ENCODE measurements around the gene KLF4. TPM values are rescaled to one million over a fixed set of nuclear protein-coding genes. Genes with fewer than 3 reads are reported as not detected.

The KLF4 gene
- total RNA-seq, 1 donor from 2014 or later, result 2.9 TPM

DNA sequence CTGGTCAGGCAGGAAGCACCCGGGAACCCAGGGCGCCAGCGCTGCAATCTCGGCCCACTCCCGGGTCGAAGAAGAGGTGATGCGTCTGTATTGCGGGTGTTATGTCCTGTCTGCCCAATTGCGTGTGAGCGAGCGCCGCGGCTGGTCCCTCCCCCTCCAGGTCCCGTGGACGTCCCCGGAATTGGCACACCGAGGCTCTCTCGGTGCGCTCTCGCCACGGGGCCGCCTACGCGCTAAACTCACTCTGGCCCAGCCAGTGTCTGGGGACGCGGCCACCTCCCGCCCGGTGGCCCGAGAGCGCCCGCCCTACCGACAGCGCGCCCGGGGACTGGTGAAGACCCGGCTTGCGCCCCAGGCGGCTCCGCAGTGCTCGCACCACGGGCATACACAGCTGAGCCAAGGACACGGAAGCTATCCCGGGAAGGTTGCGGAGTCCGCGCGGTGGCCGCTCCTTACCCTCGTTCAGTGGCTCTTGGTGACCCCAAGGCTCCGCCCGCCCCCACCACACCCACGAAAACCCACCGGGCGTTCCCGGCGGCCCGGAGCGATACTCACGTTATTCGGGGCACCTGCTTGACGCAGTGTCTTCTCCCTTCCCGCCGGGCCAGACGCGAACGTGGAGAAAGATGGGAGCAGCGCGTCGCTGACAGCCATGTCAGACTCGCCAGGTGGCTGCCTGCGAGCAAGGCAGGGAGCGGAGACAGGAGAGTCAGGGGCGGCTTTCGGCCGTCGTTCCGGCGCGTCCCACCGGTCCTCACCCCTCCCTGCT, 1.0 kb downstream of the KLF4 start:
- DNase-seq (ENCODE audit: low spot score) (peak; percentile 55), ATAC-seq (peak; percentile 24)

DNA sequence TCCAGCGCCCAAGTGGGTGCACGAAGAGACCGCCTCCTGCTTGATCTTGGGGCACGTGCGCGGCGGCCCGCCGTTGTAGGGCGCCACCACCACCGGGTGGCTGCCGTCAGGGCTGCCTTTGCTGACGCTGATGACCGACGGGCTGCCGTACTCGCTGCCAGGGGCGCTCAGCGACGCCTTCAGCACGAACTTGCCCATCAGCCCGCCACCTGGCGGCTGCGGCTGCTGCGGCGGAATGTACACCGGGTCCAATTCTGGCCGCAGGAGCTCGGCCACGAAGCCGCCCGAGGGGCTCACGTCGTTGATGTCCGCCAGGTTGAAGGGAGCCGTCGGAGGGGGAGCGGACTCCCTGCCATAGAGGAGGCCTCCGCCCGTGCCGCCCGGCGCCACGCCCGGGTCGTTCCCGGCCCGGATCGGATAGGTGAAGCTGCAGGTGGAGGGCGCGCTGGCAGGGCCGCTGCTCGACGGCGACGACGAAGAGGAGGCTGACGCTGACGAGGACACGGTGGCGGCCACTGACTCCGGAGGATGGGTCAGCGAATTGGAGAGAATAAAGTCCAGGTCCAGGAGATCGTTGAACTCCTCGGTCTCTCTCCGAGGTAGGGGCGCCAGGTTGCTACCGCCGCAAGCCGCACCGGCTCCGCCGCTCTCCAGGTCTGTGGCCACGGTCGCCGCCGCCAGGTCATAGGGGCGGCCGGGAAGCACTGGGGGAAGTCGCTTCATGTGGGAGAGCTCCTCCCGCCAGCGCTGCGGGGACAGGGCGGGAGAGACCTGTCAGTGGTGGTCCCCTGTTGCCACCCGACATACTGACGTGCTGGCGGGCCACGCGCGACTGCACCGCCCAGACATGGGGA, 1.8 kb downstream of the KLF4 start:
- DNase-seq (ENCODE audit: low spot score) (peak; percentile 53), ATAC-seq (peak; percentile 29)

DNA sequence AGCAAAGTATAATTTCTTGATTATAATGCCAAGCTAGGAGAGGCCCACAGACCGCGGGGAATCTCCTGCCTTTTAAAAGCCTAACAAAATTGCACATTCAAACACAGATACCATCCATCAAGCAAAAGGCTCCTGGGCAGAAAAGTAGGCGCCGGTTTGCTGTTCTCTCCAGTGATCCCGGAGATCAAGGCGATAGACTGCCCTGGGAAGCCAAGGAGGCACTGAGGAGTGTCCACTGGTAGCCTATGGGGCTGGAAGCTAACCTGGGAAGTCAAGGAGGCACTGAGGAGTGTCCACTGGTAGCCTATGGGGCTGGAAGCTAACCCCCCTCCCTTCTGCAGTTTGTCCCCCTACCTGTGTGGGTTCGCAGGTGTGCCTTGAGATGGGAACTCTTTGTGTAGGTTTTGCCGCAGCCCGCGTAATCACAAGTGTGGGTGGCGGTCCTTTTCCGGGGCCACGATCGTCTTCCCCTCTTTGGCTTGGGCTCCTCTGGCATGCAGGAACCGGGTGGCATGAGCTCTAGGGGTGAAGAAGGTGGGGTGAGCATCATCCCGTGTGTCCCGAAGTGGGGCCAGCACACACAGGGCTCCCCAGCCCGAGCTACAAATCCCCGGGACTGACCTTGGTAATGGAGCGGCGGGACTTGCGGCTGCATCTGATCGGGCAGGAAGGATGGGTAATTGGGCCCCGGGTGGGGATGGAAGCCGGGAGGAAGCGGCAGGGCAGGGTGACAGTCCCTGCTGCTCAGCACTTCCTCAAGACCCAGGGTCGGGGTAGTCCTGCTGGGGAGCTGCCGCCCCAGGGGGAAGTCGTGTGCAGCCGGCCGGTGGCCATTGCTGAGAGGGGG, 2.7 kb downstream of the KLF4 start:
- DNase-seq (ENCODE audit: low spot score) (peak; percentile 44), ATAC-seq (no peak)

DNA sequence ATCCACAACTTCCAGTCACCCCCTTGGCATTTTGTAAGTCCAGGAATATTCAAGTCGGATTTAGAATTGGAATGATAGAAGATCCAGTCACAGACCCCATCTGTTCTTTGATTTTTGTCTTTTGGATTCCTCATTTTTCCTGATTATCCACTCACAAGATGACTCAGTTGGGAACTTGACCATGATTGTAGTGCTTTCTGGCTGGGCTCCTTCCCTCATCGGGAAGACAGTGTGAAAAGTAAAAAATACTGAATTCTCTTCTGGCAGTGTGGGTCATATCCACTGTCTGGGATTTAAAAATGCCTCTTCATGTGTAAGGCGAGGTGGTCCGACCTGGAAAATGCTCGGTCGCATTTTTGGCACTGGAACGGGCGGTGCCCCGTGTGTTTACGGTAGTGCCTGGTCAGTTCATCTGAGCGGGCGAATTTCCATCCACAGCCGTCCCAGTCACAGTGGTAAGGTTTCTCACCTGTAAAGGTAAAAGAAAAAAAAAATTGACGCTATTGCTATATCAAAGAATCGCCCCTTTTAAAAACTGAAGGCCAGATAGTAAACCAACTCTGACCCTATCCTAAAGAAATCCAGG, 4.0 kb downstream of the KLF4 start:
- ATAC-seq (no peak), DNase-seq (ENCODE audit: low spot score) (no peak)

DNA sequence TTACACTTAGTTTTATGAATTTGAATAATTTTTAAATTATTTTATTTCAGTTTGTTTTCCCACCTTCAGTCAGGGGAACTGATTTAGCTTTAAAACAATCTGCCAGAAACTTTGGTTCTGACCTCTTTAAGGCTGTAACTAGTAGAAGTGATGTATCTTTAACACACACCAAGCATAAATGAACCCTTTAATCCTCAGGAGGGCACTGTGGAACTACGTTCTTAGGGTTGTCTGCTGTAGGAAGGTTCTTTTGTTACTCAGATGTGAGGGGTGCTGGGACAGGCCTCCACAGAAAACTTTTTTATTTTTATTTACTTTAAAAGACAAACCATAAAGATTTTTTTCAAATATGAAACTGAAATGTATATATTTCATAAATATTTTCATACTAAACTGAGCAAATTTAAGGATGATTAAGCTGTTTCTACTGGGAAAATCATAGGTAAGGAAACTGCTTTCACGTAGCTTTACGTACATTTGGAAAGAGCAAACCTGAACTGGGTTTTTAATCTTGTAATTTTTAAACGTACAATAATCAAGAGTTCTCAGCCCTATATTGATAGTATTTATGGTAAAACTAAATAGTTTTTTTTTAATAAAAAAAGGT, 5.3 kb downstream of the KLF4 start:
- DNase-seq (ENCODE audit: low spot score), result no peak
- ATAC-seq, result peak; percentile 80

DNA sequence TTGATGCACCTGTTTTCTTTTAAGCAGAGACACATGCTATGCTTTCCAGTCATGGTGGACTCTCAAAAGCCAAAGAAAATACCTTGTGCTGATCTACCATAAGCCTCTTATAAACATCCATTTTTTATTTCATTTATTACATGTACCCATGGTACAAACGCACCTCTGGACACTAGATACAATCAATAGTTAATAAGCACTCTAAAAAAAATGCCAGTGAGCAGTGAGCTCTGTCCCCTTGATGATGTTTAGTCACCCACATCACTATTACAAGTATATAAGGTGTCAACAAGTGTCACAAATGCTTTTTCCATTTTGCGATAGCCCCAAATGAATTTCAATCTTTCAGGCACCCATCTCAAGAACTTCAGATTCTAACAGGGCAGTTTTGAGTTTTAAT, 5.9 kb downstream of the KLF4 start:
- ATAC-seq (no peak), DNase-seq (ENCODE audit: low spot score) (no peak)

DNA sequence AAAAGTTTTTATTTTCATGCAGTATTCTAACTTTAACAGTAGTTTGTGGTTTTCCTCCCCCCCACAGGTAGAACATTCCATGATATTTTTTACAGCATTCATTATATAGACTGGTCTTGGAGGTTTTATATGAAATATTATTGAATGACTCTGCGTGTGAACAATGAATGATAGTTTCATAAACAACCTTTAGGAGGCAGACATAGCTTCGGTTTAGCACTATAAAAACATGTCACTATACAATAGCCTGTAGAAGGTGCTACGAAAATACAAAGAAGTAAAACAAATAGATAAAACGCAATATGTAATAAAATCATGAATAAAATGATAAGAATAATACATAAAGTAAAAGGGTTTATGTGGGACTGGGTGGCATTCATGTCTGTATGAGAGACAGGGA, 8.5 kb downstream of the KLF4 start:
- DNase-seq (ENCODE audit: low spot score) (no peak), ATAC-seq (no peak)

DNA sequence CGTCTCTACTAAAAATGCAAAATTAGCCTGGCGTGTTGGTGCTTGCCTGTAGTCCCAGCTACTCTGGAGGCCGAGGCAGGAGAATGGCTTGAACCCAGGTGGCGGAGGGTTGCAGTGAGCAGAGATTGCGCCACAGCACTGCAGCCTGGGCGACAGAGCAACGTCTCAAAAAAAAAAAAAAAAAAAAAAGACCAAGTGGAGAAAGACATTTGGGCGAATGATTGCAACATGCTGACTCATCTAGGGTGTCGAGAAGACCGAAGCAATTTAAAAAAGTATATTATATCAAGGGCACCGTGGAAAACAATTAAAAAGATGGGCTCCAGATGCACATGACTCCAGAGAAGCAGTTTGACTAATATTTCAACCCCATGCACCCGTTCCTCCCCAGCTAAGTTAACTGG, 9.2 kb downstream of the KLF4 start:
- DNase-seq (ENCODE audit: low spot score), result peak; percentile 46

DNA sequence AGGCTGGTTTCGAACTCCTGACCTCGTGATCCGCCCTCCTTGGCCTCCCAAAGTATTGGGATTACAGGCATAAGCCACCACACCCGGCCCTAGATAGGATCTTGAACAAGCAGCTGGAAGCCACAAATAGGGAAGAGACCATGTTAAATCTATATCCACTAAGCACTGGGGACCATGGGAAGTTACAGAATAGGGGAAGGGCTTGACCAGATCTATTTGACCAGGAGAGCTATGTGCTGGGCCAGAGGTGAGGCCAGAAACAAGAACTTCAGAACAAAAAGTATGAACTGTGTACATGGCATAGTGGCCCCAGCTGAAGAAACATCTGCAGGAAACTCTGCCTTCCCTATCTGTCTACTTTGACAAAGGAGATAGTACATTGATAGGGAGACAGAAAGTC, 10.8 kb downstream of the KLF4 start:
- no peak for DNase-seq (ENCODE audit: low spot score)
- ATAC-seq, result no peak

More for the DNA sequence above, 9.2 kb downstream of the KLF4 start:
- ATAC-seq, result peak; percentile 47

DNA sequence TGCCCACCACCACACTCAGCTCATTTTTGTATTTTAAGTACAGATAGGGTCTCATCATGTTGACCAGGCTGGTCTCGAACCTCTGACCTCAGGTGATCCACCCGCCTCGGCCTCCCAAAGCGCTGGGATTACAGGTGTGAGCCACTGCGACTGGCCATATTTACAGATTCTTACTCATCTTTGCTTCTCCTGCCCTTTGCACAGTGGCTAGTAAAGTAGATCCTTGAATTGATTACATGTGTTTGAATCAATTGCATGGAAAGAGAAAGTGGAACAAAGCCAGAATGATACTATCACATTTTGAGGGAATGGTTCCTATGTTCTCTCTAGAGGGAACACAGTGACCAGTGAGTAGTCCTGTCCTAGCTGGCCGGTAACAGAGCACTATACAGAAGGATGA, 15.4 kb downstream of the KLF4 start:
- ATAC-seq (no peak), DNase-seq (ENCODE audit: low spot score) (no peak)

DNA sequence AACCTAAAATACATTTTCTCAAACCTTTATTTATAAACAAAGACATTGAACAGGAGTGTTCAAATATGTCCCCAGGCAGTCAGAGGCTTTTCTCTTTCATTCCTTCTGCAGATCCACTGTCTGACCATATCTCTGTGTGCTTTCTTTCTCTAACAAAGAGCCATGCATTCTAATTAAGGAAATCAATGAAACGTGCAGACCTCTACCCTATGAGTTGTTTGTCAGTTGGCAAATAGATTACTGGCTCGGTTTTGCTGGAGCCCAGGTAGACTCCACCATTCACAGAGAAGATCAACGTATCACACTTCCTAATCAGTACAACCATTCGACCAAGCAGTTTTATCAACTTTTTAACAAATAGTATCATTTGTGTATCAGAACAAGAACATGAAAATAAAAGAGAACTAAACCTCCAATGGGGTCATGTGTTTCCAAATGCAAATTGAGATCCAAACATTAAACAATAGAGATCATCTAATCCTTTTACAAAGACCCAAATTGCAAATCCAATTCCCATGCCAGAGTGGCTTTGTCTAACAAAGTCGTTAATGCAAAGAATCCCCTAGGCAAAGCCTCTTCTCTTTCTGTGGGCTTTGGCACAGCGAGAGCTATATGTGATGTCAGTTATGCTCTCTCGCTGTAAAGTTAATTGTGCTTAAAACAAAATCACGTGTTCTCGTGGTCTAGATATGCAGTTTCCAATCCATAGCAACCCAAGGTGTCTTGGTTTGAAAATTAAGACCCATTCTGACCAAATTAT, 16.8 kb downstream of the KLF4 start:
- no peak for DNase-seq (ENCODE audit: low spot score)
- no peak for ATAC-seq

DNA sequence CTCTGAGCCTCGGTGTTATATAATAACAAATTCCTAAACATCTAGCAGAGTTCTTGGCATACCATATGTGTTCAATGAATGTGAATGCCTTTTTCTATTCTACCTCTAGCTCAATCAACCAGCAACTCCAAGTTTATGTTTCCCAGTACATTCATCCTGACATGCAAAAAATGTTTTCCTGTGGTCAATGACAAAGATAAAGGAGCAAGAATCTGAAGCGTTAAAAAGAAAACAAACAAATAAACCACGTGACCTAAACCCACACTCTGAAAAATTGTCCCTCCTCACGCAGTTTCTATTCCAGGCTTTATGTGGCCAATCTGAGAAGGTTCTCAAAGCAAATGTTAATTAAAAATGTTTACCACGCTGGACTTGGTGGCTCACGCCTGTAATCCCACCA, 18.0 kb downstream of the KLF4 start:
- ATAC-seq (no peak), DNase-seq (ENCODE audit: low spot score) (no peak)

DNA sequence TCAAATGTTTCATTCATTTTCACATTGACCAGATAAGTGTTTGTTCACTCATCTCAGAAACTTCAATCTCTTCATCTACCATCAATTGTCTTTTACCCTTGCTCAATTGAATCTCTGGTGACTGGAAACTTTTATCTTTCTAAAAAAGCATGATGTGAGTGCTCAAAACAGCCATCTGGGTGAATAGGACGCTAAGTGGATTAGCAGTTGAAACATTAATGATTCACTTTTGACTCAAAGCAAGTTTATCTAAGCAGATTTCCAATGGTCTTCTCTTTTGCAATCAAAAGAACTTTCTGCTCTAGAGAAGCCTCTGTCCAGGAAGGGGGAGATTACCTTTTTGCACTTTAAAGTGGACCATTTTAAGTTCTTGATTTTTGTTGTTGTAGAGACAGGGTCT, 22.2 kb downstream of the KLF4 start:
- ATAC-seq (no peak), DNase-seq (ENCODE audit: low spot score) (no peak)

DNA sequence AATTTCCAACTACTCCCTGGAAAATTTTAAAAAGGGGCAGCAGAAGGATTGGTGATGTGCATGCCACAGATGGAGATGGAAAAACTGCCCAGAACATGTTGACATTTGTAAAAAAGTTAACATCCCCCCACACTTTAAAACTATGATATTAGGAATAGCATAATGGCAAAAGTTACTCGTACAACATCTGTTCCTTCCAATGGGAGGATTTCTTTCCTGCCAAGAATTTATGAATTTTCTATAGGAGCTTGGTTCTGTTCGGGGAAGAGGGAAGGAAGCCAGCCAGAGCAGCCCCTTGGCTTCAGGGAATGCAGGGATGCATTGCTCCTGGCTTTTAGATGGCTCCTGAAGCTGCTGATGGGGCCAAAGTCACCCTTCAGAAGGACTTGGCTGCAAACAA, 22.7 kb downstream of the KLF4 start:
- ATAC-seq (no peak), DNase-seq (ENCODE audit: low spot score) (no peak)

DNA sequence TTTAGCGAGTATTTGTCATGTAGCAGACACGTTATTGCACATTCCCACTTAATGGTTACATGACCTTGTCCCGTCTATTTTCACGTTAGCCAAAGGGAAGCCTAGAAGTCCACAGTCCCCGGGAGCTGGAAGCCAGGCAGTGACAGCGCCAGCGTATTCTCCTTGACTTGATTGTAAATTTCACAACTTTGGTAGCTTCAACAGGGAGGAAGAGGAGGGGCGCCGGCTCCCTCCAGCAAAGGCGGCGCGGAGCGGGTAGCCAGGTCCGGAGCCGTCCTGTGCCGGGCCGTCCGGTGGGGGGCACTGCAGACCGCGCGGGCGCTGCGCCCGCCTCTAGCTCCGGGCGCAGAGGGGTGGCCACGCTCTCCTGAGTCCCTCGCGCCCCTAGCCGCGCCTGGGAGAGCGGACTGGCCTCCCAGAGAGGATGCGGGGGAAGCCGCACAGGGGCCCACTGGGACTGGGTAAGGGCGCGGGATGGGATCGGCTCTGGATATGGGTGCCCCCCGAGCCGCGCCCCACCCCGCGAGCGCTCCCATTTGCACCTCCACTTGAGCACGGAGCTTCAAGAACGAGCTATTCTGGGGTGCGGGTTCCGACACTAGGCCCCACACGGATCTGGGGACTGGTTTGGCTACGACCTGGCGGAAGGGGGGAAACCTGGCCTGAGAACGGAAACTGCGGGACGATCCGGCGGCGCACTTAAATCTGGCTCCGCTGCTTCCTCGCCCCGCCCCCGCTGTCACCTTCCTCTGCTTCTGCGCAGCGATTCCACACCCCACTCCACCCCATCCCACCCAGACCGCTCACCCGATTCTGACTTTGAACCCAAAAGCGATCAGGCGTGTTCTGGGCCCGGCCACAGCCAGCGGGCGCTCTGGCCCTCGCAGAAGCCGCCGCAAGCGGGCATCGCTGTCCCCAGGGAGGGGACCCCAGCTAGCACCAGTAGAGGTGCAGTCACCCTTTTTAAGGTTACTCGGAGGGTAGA, 23.8 kb downstream of the KLF4 start:
- peak; percentile 97 for ATAC-seq

DNA sequence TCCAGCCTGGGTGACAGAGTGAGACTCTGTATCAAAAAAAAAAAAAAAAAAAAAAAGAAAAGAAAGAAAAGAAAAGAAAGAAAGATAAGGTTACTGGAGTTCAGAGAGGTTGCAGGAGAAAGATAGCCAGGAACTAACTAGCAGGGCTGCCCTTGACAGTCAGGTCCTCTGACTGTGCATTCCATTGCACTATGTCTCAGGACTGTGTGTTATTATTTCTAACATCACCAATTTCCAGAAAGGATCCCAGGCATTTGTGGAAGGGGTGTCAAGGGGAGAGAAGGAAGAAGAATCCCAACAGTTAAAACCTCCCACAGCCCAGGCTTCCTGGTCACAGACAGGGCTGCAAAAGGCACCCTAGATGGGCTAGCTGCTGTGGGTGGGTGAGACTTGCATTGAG, 25.1 kb downstream of the KLF4 start:
- no peak for DNase-seq (ENCODE audit: low spot score)
- ATAC-seq, result no peak

More for the DNA sequence above, 23.8 kb downstream of the KLF4 start:
- peak; percentile 53 for DNase-seq (ENCODE audit: low spot score)

DNA sequence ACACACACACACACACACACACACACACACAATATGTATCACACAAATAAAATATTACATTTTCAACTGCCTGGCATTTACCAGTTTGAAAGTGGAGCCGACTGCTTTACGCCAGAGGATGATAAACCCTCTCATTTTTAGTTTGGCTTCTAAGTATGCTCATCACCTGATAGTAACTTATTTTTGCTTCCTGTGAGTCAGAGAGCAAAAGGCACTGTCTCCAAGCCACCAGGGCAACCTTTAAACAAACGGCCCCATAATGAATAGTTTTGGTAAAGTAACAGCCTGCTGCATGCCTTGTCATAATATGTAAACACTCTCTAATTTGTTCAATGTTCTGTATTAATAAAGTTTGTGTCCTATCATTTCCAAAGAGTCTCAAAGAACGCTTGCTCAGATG, 26.9 kb downstream of the KLF4 start:
- DNase-seq (ENCODE audit: low spot score), result no peak
- ATAC-seq, result no peak
